Hepatocyte (in vitro differentiated cells): Measurements from ENCODE around the gene MRM1. TPM values are rescaled to one million over a fixed set of nuclear protein-coding genes. Genes with fewer than 3 reads are reported as not detected.

Experiments
- DNase-seq: peaks from one replicate; pipeline ENCODE4 v3.0.0-alpha.2; 2016; ENCODE audit warnings: low spot score
- H2AFZ ChIP-seq: fragments of 200-600 bp; sonication (generic); 2 replicates; pipeline ENCODE4 v1.6.0; 2016; ENCODE audit warnings: antibody characterized with exemption, mild to moderate bottlenecking
- H3K27ac ChIP-seq: fragments of 200-600 bp; sonication (generic); 2 replicates; pipeline ENCODE4 v1.5.1; 2016; ENCODE audit warnings: mild to moderate bottlenecking
- H3K27me3 ChIP-seq: fragments of 200-600 bp; sonication (generic); 2 replicates; pipeline ENCODE4 v1.6.1; 2016
- H3K36me3 ChIP-seq: fragments of 200-600 bp; sonication (generic); replicated peaks from 2 replicates; pipeline ENCODE4 v1.5.1; 2016; ENCODE audit warnings: low read depth; ENCODE audit not compliant: insufficient read depth
- H3K4me1 ChIP-seq: fragments of 200-600 bp; sonication (generic); 2 replicates; pipeline ENCODE4 v1.5.1; 2016; ENCODE audit warnings: mild to moderate bottlenecking, moderate library complexity; ENCODE audit not compliant: insufficient read depth
- H3K4me2 ChIP-seq: fragments of 200-600 bp; sonication (generic); 2 replicates; pipeline ENCODE4 v1.6.0; 2016
- H3K4me3 ChIP-seq: fragments of 200-600 bp; sonication (generic); 2 replicates; pipeline ENCODE4 v1.5.1; 2016; ENCODE audit warnings: mild to moderate bottlenecking
- H3K79me2 ChIP-seq: fragments of 200-600 bp; sonication (generic); 2 replicates; pipeline ENCODE4 v1.6.0; 2017; ENCODE audit warnings: mild to moderate bottlenecking
- H3K9me2 ChIP-seq: fragments of 200-600 bp; sonication (generic); replicated peaks from 2 replicates; pipeline ENCODE4 v1.6.0; 2017; ENCODE audit warnings: mild to moderate bottlenecking; ENCODE audit not compliant: insufficient read depth
- H3K9me3 ChIP-seq: fragments of 200-600 bp; sonication (generic); 2 replicates; pipeline ENCODE4 v1.5.1; 2016; ENCODE audit warnings: low read depth, mild to moderate bottlenecking
- H4K20me1 ChIP-seq: fragments of 200-600 bp; sonication (generic); 2 replicates; pipeline ENCODE4 v1.6.0; 2016; ENCODE audit warnings: mild to moderate bottlenecking; ENCODE audit not compliant: insufficient read depth, poor library complexity, severe bottlenecking
- EZH2 ChIP-seq: fragments of 200-600 bp; sonication (generic); IDR thresholded peaks from 2 replicates; pipeline ENCODE4 v1.6.1; 2016; ENCODE audit warnings: antibody characterized with exemption, mild to moderate bottlenecking, borderline replicate concordance
- EZH2phosphoT487 ChIP-seq: fragments of 200-600 bp; sonication (generic); IDR thresholded peaks from one replicate; pipeline ENCODE4 v1.6.1; 2018; ENCODE audit warnings: antibody characterized with exemption, mild to moderate bottlenecking, low read depth, moderate library complexity; ENCODE audit not compliant: unreplicated experiment, severe bottlenecking
- WGBS: methylation state at CpG from one replicate; pipeline ENCODE4 v1.1.6; 2016; ENCODE audit warnings: low lambda C conversion rate; ENCODE audit errors: missing lambda C conversion rate; 5-methylcytosine and 5-hydroxymethylcytosine counted together
- polyA plus RNA-seq: library from polyadenylated mRNA; unstranded; fragments of >200 nt; fragmentation: Nextera tagmentation; extraction: Ambion mirVana; gene quantifications from 2 replicates; pipeline ENCODE4 v1.2.1, GENCODE V29; 2016
- total RNA-seq: library from RNA; depleted of rRNA; stranded (reverse); fragments of >200 nt; gene quantifications from 2 replicates; pipeline ENCODE4 v1.2.3, GENCODE V29; 2014
- TF ChIP-seq, protein P1 (sequence below): fragments of 200-600 bp; sonication (generic); IDR thresholded peaks from 2 replicates; pipeline ENCODE4 v1.5.1; 2016; ENCODE audit warnings: antibody characterized with exemption, mild to moderate bottlenecking; ENCODE audit not compliant: poor library complexity

The MRM1 gene
- total and polyA plus RNA-seq, 2 experiments from 2014 or later: 4.1 to 5.5 TPM

- no peaks in the 10 kb centered on the region for H3K27me3 ChIP-seq
Measured at GRCh38 chr17:36594626-36595401, 6.6 kb upstream of the MRM1 start.

DNA sequence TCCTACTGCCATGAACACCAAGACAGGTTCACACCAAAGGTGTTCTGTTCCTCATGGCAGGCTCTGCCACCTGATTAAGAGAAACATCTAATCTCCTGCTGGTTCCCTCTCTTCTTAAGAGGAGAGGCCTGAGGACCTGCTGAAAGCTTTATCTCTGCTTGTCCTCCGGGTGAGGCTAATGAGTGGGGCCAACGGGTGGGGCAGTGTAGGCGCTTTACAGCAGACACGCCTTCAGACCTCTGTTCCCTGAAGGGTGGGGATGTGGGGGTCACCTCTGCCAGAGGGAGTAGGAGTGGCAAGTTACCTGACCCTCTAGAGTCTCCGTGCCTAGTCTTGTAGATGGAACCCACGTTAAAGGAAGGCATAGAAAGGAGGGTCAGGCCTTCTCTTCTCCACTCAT, 4.2 kb upstream of the MRM1 start:
- Histone ChIP-seq H3K36me3 (no peaks in the 10 kb centered on the region), H3K4me3 (no peak overlapping the region), H3K4me2 (peak overlapping the region; percentile 37), H3K4me1 (peaks cover 24% of the 10 kb centered on the region), H3K9me3 (no peaks in the 10 kb centered on the region), H3K27me3 (no peaks in the 10 kb centered on the region), H3K27ac (peak overlapping the region; percentile 26), H4K20me1 (no peaks in the 10 kb centered on the region), H3K9me2 (no peaks in the 10 kb centered on the region), H3K79me2 (peaks cover 27% of the 10 kb centered on the region), H2AFZ (no peak overlapping the region)
- TF ChIP-seq EZH2 (no peak), EZH2phosphoT487 (no peak)
- TF ChIP-seq, protein P1, sequence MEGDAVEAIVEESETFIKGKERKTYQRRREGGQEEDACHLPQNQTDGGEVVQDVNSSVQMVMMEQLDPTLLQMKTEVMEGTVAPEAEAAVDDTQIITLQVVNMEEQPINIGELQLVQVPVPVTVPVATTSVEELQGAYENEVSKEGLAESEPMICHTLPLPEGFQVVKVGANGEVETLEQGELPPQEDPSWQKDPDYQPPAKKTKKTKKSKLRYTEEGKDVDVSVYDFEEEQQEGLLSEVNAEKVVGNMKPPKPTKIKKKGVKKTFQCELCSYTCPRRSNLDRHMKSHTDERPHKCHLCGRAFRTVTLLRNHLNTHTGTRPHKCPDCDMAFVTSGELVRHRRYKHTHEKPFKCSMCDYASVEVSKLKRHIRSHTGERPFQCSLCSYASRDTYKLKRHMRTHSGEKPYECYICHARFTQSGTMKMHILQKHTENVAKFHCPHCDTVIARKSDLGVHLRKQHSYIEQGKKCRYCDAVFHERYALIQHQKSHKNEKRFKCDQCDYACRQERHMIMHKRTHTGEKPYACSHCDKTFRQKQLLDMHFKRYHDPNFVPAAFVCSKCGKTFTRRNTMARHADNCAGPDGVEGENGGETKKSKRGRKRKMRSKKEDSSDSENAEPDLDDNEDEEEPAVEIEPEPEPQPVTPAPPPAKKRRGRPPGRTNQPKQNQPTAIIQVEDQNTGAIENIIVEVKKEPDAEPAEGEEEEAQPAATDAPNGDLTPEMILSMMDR: no peak
- no peak for DNase-seq
- WGBS: 72% methylated on average over 6 of the region's 6 CpGs

More at GRCh38 chr17:36594626-36595401, 6.6 kb upstream of the MRM1 start:
- DNase-seq: no peak
- Histone ChIP-seq H3K4me1 (peaks cover 21% of the 10 kb centered on the region), H3K9me2 (no peaks in the 10 kb centered on the region), H3K36me3 (no peaks in the 10 kb centered on the region), H3K4me3 (no peak overlapping the region), H2AFZ (no peak overlapping the region), H3K9me3 (no peaks in the 10 kb centered on the region), H4K20me1 (no peaks in the 10 kb centered on the region), H3K79me2 (peaks cover 30% of the 10 kb centered on the region), H3K27ac (peak overlapping the region; percentile 46), H3K4me2 (peak overlapping the region; percentile 97)
- 80% methylated on average over 13 of the region's 13 CpGs for WGBS
- no peak for TF ChIP-seq EZH2
- TF ChIP-seq, protein P1: no peak
- no peak for TF ChIP-seq EZH2phosphoT487

- no peak for DNase-seq
- no peak overlapping the region for H2AFZ ChIP-seq
- H3K36me3 ChIP-seq: no peaks in the 10 kb centered on the region
- H3K4me3 ChIP-seq: no peak overlapping the region
- 91% methylated on average over 11 of the region's 11 CpGs for WGBS
- peaks cover 26% of the 10 kb centered on the region for H3K79me2 ChIP-seq
- H3K27me3 ChIP-seq: no peaks in the 10 kb centered on the region
- no peaks in the 10 kb centered on the region for H4K20me1 ChIP-seq
- H3K27ac ChIP-seq: peak overlapping the region; percentile 26
- no peak overlapping the region for H3K4me2 ChIP-seq
- H3K9me2 ChIP-seq: no peaks in the 10 kb centered on the region
- H3K9me3 ChIP-seq: no peaks in the 10 kb centered on the region
- TF ChIP-seq EZH2phosphoT487: no peak
- TF ChIP-seq, protein P1: no peak
- TF ChIP-seq EZH2: no peak
- H3K4me1 ChIP-seq: peaks cover 18% of the 10 kb centered on the region
Measured at GRCh38 chr17:36597866-36598777, 3.3 kb upstream of the MRM1 start.
